IPS-NIHi7 (cell line): ENCODE measurements around the gene MYPOP.

Experiments
- DNase-seq: peaks from one replicate; pipeline ENCODE4 v3.0.0; 2012; ENCODE audit warnings: mixed read lengths; ENCODE audit errors: extremely low spot score

The MYPOP gene, protein sequence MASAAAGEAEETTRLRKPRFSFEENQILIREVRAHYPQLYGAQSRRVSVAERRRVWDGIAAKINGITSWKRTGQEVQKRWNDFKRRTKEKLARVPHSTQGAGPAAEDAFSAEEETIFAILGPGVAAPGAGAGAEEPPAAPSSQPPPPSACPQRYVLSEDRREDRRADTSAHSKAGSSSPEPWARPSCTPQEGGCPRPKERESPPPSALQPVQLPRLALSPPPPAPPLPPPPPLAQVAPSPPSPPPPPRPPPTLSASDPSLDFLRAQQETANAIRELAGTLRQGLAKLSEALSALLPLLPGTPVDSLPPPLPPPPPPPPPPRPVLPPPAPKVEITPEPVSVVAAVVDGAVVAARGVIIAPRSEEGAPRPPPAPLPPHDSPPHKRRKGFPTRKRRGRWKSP

GRCh38 chr19:45901912-45902650, at the start of gene MYPOP:
Gene MYPOP (minus strand): TSS chr19:45902613. CDS start chr19:45901773, 840 bp downstream.
- no peak for DNase-seq

DNA sequence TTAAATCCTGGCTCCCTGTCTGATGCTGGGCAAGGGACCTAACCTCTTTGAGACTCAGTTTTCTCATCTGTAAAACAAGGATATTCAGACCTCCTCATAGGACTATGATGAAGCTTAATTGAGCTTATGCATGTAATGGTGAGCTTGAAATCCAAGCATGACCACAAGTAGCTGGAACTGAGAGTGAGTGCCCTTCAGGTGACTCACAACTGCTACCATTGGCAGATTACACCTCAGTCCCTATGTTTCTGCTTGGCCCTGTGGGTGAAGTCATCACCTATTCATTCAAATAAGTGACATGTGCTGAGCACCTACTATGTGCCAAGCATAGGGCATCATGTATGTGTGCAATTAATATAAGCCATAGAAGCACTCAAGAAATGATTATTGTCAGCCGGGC, 45.5 kb upstream of the MYPOP start:
- no peak for DNase-seq

GRCh38 chr19:45940515-45940805, 38.0 kb upstream of the MYPOP start:
- no peak for DNase-seq

DNA sequence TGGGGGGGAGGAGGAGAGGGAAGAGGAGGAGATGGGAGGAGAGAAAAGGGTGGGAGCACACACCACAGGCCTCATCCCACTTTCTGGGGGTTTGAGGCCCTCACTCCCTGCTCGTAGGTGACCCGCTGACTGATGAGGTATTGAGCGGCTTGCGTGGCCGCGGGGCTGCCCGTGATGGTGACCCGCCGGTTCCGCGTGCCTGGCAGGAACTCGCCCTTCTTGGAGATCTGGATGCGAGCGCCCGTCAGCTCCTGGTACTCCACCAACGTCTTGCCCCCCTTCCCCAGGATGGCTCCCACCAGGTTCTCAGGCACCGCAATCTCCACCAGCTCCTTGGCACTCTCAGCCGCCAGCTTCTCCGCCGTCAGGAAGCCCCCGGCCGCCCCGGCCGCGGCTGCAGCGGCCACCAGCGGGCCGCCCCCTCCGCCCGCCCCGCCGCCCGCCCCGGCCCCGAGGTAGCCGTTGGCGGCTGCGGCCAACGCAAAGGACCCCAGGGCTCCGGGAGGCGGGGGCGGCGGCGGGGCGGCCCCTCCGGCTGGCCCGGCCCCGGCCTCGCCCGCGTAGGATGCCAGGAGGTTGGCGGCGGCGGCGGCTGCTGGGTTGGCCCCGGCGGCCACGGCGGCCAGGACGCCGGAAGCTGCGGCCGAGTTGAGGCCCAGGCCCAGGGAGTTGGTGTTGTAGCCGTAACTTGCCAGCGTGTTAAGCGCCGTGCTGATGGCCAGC, 37.5 kb upstream of the MYPOP start:
- peak; percentile 46 for DNase-seq

GRCh38 chr19:45938733-45939319, 36.4 kb upstream of the MYPOP start:
- DNase-seq, result no peak

DNA sequence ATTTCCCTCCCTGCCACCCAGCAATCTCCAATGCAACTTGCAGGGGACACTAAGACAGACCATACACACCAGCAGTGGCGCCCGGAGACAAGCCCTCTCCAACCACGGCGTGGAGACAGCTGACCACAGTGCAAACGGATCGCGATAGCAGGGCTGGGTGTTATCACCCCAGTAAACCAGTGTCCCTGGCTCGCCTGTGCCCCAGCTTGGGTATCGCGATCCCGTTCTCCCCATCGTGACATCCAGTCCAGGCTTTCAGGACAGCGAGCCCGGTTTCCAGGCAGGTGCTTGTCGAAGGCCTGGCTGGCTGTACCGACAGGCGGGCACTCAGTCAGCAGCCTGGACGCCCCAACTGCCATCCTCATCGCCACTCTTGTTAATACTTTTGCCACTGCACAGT, 32.9 kb upstream of the MYPOP start:
- no peak for DNase-seq

GRCh38 chr19:45934551-45935230, 32.3 kb upstream of the MYPOP start:
- DNase-seq, result no peak

- no peak for DNase-seq
Measured at GRCh38 chr19:45933759-45934158, 31.3 kb upstream of the MYPOP start.

DNA sequence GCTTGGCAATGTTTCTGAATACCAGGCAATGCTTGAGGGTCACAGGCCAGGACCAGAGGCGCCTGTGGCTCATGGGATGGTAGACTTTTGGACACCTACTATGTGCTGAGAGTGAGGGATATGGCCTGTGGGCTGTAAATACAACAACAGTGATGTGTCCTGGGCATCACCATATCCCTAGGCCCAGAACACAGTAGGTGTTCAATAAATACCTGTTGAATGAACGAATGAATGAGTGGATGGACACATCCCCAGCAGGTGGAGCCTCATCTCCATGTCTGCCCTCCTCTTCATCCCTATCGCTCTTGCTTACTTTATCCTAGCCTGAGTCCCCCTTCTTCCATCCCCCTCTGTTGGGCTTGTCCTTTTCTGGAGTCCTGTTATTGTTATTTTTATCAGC, 28.6 kb upstream of the MYPOP start:
- DNase-seq, result no peak

GRCh38 chr19:45929247-45929646, 26.8 kb upstream of the MYPOP start:
- no peak for DNase-seq

GRCh38 chr19:45927565-45928261, 25.3 kb upstream of the MYPOP start:
- peak; percentile 98 for DNase-seq

DNA sequence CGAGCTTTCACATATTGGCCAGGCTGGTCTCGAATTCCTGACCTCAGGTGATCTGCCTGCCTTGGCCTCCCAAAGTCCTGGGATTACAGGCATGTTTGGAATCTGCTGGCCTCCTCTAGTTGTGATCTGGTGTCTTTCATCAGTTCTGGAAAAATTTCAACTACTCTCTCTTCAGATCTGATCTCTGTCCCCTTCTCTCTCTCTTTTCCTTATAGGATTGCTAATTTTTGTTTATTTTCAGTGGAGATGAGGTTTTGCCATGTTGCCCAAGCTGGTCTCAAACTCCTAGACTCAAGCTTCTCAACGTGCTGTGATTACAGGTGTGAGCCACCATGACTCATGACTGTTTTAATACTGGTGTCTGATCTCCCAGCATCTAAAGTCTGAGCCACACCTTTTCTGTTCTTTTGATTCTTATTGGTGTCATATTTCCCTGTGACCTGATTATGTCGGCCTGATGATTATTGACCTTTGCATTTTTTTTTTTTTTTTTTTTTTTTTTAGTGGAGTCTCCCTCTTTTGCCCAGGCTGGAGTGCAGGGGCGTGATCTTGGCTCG, 22.6 kb upstream of the MYPOP start:
- no peak for DNase-seq

- DNase-seq, result peak; percentile 75
Measured at GRCh38 chr19:45922281-45922680, 19.9 kb upstream of the MYPOP start.

DNA sequence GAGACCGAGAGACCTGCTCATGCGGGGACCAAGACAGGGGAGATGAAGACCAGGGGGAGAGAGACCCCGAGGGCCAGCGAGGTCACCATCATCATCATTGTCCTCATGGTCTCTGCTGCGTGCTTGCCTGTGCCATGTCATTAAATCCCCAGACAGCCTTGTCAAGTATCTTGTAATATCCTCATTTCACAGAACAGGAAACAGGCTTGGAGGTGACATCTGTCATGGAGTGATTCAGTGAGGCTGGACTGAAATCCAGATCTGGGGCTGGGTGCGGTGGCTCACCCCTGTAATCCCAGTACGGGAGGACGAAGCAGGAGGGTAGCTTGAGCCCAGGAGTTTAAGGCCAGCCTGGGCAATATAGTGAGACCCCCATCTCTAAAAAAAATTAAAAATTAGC, 18.0 kb upstream of the MYPOP start:
- no peak for DNase-seq

GRCh38 chr19:45919678-45920077, 17.3 kb upstream of the MYPOP start:
- DNase-seq, result no peak

DNA sequence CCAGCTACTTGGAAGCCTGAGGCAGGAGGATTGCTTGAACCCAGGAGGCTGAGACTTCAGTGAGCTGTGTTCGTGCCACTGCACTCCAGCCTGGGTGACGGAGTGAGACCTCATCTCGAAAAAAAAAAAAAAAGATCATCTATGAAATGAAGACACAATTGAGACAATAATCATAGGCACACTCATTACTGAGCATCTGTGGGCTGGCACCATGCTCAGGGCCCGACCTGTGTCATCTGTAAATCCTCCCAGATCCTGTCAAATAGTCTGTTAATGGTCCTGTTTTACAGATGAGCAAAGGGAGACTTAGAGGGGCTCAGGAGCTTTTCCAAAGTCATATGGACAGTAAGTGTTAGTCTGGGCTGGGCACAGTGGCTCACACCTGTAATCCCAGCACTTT, 16.3 kb upstream of the MYPOP start:
- DNase-seq, result no peak

- no peak for DNase-seq
Measured at GRCh38 chr19:45917421-45918091, 15.1 kb upstream of the MYPOP start.

DNA sequence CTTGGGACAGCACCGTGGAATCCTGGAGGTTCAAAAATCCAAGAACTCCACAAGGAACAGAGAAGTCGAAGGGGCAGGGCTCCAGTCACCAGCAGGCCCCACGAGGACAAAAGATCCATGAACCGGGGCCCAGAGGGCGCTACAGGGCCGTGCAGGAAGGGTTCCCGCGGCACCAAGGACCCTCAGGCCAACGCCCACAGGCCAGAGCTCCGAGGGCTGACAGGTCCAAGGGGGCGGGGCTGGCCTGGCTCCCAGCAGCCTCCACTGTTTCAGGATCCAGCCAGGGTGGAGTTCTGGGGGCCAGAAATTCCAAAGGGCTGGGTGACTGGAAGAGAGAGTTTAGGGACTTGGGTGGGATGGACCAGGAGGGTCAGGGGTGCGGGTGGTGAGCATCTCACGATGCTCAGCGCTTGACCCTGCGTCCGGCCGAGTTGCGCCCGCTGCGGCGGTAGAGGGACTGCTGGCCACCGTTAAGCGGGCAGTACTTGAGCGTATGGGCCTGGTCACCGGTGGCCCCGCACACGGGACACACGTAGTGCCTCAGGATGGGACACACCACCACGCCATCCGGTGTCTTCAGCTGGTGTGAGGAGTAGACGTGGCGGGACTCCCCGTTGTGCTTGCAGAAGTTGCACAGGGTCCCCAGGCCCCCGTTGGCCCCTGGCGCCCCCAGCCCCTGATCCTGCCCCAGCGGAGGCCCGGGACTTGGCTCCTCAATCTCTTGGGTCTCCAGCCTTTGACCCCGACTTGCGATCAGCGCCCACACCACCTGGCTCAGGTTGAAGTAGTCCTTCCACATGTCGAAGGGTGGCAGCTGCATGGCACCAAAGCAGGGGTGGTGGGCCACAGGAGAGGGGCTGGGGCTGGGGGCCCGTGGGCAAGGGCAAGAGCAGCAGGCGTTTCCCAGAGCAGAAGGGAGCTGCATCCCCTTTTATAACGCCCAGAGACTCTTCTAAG, 11.7 kb upstream of the MYPOP start, which contains the start of gene NANOS2:
Gene NANOS2 (minus strand): TSS at position 905 of the 957 bp plus-strand sequence. CDS start 85 bp downstream, at position 820.
- DNase-seq, result peak; percentile 92

- DNase-seq, result no peak
Measured at GRCh38 chr19:45911291-45911690, 8.9 kb upstream of the MYPOP start.
